Stimulated activated memory B cell treated with anti-CD40 and anti-IgM and Interleukin-4, amounts not matched to agents 10 μg/mL and 1 μg/mL and 100 μg/mL, for 72 hours (primary cell): ENCODE results near the gene CFAP157.

Experiments
- ATAC-seq: fragments of 150-1000 bp; cut with Tn5 transposase; 2 replicates; pipeline ENCODE4 v1.10.0; 2021
- H3K27ac Mint-ChIP-seq: one replicate; pipeline ENCODE4 v1.8.0; 2022; ENCODE audit warnings: mild to moderate bottlenecking, mixed read lengths
- H3K27me3 Mint-ChIP-seq: one replicate; pipeline ENCODE4 v1.8.0; 2022; ENCODE audit warnings: mixed read lengths
- H3K36me3 Mint-ChIP-seq: one replicate; pipeline ENCODE4 v1.8.0; 2022; ENCODE audit warnings: mixed read lengths
- H3K4me1 Mint-ChIP-seq: one replicate; pipeline ENCODE4 v1.8.0; 2022; ENCODE audit warnings: mixed read lengths
- H3K4me3 Mint-ChIP-seq: one replicate; pipeline ENCODE4 v1.8.0; 2022; ENCODE audit warnings: mild to moderate bottlenecking, moderate library complexity, mixed read lengths
- H3K9me3 Mint-ChIP-seq: one replicate; pipeline ENCODE4 v1.8.0; 2022; ENCODE audit warnings: mixed read lengths

Gene CFAP157

DNA sequence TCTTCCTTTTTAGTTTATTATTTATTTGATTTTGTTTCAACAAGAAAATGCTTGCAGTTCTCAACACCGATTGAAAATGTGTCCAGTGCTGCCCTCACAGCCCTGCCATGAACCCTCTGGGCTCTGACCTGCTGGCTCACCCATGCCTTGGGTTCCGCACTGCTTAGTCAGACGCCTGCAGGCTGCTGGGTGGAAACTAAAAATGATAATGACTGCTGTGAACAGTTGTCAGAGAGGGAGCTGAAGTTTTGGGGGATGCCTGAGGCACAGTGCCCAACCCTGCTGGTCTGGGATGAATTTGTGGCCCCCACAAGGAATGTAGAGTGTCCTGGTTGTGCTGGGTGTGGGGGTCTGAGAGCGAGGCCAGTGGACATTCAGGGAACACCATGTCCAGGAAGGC, 22.2 kb upstream of the CFAP157 start:
- Mint-ChIP-seq H3K27ac (no peak overlapping the region), H3K36me3 (no peaks in the 10 kb centered on the region), H3K4me3 (no peak overlapping the region), H3K27me3 (peaks cover 40% of the 10 kb centered on the region), H3K9me3 (no peaks in the 10 kb centered on the region), H3K4me1 (no peaks in the 10 kb centered on the region)
- no peak for ATAC-seq

DNA sequence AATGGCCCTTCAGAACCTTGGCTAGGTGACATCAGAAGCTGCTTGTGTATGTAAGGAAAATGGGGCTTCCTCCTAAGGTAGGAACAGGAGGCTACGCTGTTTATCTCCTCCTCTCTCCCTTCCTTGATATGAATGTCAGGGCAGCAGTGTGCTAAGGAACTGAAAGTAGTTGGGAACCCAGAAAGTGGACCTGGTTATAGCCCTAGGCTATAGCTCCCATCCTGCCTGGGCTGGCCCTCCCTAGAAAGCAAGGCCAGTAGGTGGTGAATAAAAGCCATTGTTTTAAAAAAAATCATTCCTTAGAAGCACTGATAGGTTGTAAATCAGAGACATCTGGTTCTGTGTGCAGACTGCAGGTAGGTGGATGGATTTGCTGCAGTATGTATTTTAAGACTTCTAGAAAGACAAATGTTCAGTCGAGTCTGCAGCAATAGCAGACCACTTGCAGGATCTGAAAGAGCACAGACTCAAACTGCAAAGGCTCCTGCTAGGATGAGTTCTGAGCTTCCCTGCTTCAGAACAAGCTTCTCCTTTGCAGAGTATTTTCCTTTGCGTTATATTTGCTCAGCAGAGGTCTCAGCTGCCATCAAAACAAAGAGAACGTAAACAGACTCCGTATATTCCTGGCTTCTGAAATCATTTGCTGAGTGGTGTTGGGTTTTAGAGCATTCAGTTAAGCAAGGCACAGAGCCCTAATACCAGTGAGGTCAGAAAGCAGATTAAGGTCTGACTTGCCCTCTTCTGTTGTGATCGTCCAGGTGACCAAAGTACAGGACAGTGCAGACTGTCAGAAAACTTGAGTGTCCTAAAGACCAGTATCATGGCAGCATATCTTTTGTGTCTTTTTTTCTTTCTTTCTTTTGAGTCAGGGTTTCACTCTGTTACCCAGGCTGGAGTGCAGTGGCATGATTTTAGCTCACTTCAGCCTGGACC, 20.1 kb upstream of the CFAP157 start:
- ATAC-seq: no peak
- Mint-ChIP-seq H3K4me1 (no peaks in the 10 kb centered on the region), H3K36me3 (no peaks in the 10 kb centered on the region), H3K27me3 (peaks cover 25% of the 10 kb centered on the region), H3K4me3 (no peak overlapping the region), H3K9me3 (no peaks in the 10 kb centered on the region), H3K27ac (no peak overlapping the region)

DNA sequence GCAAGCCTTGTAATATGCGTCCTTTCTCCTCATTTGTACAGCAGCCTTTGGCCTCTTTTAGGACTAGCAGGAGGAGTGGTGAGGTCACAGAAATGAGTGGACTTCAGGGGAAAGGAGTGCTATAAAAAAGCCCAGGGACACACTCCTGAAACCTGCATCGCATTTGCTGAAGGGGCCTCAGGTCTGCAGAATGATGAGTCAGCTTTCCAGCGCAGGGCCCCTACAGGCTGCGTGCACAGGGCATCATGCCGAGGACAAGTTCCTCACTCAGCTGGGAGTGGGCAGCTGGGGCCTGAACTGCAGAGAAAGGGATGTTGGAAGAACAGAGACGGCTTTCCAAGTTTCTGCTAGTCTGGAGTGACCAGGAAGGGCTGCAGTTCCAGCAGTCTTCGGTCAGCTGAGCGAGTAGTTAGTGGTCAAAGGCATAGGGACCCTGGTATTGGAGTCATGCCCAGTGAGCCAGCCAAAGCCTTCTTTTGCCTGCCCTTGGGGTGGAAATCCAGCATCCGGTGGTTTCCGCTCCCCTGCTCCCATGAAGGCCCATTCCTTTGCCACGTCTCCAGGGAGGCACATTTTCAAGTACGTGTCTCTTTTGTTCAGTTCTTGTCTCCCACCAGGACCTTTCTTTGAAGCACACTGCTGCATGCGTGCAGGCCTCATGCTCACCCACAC, 17.3 kb upstream of the CFAP157 start:
- no peaks in the 10 kb centered on the region for H3K9me3 Mint-ChIP-seq
- no peak overlapping the region for H3K27ac Mint-ChIP-seq
- H3K27me3 Mint-ChIP-seq: peaks cover 14% of the 10 kb centered on the region
- H3K4me1 Mint-ChIP-seq: no peaks in the 10 kb centered on the region
- H3K36me3 Mint-ChIP-seq: no peaks in the 10 kb centered on the region
- no peak for ATAC-seq
- no peak overlapping the region for H3K4me3 Mint-ChIP-seq

DNA sequence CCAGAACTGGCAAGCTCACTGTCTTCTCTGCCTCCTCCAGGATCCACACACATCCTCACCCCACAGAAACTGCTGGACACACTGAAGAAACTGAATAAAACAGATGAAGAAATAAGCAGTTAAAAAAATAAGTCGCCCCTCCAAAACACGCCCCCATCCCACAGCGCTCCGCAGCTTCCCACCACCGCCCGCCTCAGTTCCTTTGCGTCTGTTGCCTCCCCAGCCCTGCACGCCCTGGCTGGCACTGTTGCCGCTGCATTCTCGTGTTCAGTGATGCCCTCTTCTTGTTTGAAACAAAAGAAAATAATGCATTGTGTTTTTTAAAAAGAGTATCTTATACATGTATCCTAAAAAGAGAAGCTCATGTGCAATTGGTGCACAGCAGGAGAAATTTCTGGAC, 16.1 kb upstream of the CFAP157 start:
- no peak for ATAC-seq
- H3K27ac Mint-ChIP-seq: no peak overlapping the region
- no peaks in the 10 kb centered on the region for H3K9me3 Mint-ChIP-seq
- no peaks in the 10 kb centered on the region for H3K36me3 Mint-ChIP-seq
- H3K27me3 Mint-ChIP-seq: peaks cover 6% of the 10 kb centered on the region
- H3K4me1 Mint-ChIP-seq: no peaks in the 10 kb centered on the region
- H3K4me3 Mint-ChIP-seq: no peak overlapping the region

DNA sequence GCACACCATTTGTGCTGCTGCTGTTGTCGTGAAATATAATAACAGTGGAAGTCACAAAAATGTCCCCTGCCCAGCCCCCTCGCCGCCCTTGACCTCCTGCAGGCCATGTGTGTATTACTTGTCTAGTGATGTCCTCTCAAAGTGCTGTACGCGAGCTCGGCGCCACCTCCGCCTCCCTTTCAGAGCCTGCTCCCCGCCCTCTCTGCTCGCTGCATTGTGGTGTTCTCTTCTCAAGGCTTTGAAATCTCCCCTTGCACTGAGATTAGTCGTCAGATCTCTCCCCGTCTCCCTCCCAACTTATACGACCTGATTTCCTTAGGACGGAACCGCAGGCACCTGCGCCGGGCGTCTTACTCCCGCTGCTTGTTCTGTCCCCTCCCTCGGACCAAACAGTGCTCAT, 14.7 kb upstream of the CFAP157 start:
- H3K9me3 Mint-ChIP-seq: no peaks in the 10 kb centered on the region
- no peaks in the 10 kb centered on the region for H3K27me3 Mint-ChIP-seq
- no peak for ATAC-seq
- H3K36me3 Mint-ChIP-seq: no peaks in the 10 kb centered on the region
- H3K4me1 Mint-ChIP-seq: no peaks in the 10 kb centered on the region
- H3K4me3 Mint-ChIP-seq: no peak overlapping the region
- no peak overlapping the region for H3K27ac Mint-ChIP-seq

DNA sequence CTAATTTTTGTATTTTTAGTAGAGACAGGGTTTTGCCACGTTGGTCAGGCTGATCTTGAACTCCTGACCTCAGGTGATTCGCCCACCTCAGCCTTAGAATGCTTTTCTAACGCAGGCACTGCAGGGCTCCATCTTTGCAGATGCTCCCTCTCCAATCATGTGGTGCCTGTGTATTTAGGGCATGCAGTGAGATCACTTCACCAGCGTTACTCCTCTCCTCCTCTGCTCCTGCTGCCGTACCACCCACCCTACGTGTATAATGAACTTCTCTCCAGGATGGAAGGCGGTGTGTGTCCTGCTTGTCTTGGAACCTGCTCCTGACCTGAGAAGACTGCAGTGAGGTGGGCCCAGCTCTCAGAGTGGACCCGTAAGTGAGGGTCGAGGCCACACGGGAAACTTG, 13.6 kb upstream of the CFAP157 start:
- H3K27ac Mint-ChIP-seq: no peak overlapping the region
- H3K4me1 Mint-ChIP-seq: no peaks in the 10 kb centered on the region
- no peaks in the 10 kb centered on the region for H3K36me3 Mint-ChIP-seq
- no peaks in the 10 kb centered on the region for H3K9me3 Mint-ChIP-seq
- H3K27me3 Mint-ChIP-seq: no peaks in the 10 kb centered on the region
- ATAC-seq: no peak
- H3K4me3 Mint-ChIP-seq: no peak overlapping the region

DNA sequence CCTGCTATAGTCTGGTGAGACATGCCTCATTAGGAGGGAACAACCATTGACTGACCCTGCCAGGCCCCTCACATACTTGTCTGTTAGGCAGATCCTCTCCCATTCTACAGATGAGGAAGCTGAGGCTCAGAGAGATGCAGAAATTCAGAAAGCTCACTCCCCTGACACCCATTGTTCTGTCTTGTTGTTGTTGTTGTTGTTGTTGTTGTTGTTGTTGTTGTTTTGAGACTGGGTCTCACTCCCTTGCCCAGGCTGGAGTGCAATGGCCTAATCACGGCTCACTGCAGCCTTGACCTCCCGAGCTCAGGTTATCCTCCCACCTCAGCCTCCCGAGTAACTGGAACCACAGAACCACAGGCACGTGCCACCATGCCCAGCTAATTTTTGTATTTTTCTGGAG, 13.1 kb upstream of the CFAP157 start:
- Mint-ChIP-seq H3K27ac (no peak overlapping the region), H3K4me1 (no peaks in the 10 kb centered on the region), H3K4me3 (no peak overlapping the region), H3K27me3 (no peaks in the 10 kb centered on the region), H3K9me3 (no peaks in the 10 kb centered on the region), H3K36me3 (no peaks in the 10 kb centered on the region)
- no peak for ATAC-seq

DNA sequence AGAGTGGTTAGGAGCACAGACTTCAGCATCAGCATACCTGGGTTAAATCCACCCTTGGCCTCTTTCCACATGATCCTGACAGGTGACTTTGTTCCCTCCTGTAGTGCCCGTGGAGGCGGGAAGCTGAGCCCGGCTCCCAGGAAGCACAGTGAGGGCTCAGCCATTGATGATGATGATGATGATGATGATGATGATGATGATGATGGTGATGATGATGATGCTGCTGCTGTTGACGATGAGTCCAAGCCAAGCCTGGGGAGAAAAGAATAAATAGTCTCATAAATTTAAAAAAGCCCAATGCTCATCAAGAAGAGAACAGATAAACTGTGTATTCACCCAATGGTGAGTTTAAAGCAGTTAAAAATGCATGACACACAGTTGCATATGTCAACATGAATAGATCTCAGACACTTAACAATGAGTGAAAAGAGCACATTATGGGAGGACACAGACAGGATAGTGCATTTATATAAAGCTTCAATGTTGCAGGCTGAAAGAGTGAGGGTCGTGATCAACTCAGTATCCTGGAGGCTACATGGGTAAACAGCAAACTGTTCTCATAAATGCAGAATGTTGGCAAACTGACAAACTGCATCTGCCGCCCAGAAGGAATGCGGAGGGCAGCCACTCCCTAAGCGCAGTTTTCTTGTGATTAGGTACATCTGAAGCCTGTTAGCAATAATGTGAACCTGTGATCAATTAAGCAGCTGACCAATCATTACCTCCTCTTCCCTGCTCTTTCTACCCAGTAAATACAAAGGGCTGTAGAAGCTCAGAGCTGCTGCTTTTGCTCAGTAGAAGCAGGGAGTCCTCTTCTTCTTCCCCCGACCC, 11.7 kb upstream of the CFAP157 start:
- Mint-ChIP-seq H3K36me3 (no peaks in the 10 kb centered on the region), H3K27me3 (no peaks in the 10 kb centered on the region), H3K4me1 (peaks cover 11% of the 10 kb centered on the region), H3K9me3 (no peaks in the 10 kb centered on the region), H3K27ac (no peak overlapping the region), H3K4me3 (no peak overlapping the region)
- ATAC-seq: no peak

DNA sequence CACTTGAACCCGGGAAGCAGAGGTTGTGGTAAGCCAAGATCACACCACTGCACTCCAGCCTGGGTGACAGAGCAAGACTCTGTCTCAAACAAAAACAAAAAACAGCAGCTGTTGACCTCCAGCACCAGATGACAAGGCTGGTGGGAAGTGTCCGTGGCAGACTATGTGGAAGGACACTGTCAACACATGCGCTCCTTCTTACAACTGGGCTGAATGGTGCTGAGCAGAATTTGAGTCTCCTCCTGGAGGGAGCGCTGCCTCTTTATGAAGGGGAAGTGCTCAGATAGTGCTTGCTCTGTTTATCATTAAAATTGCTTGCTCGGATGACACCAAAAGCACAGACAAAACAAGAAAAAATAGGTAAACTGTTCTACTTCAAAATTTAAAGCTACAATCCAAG, 9.2 kb upstream of the CFAP157 start:
- H3K36me3 Mint-ChIP-seq: no peaks in the 10 kb centered on the region
- H3K4me1 Mint-ChIP-seq: peaks cover 15% of the 10 kb centered on the region
- ATAC-seq: no peak
- no peaks in the 10 kb centered on the region for H3K27me3 Mint-ChIP-seq
- peak overlapping the region; percentile 30 for H3K27ac Mint-ChIP-seq
- no peak overlapping the region for H3K4me3 Mint-ChIP-seq
- no peaks in the 10 kb centered on the region for H3K9me3 Mint-ChIP-seq

DNA sequence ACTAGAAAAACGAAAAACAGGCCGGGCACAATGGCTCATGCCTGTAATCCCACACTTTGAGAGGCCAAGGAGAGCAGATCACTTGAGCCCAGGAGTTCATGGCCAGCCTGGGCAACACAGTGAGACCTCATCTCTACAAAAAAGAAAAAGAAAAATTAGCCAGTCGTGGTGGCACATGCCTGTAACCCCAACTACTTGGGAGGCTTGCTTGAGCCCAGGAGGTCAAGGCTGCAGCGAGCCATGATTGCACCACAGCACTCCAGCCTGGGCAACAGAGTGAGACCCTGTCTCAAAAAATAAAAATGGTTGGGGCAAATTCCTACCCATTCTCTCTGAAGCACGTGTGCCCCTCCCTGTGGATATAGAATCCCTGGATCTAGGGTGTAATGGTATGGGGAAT, 8.4 kb upstream of the CFAP157 start:
- peak overlapping the region; percentile 30 for H3K27ac Mint-ChIP-seq

DNA sequence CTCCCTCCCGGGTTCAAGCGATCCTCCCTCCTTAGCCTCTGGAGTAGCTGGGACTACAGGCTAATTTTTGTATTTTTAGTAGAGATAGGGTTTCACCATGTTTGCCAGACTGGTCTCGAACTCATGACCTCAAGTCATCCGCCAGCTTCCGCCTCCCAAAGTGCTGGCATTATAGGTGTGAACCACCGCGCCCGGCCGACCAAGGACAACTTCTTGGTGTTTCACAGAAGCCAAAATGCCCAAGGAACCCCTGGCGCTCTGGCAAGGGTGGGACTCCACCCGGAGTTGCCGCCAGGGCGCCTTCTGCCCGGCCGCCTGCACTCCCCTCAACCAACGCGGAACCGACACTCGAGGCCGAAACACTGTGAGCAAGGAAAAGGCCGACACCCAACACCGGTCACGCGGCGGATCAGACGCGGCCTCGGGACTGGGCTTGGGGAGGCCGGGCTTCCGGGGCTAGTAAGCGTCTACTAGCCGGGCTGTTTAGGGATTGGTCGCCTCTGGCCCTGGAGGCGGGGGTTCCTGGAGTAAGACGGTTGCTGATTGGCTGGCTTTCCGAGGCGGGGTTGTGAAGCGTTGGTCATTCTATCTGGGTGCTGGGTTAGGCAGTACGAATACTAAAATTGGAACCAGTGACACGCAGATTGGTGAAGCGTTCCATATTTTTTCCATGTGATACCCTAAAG, 7.7 kb upstream of the CFAP157 start:
- Mint-ChIP-seq H3K36me3 (no peaks in the 10 kb centered on the region), H3K4me1 (peaks cover 15% of the 10 kb centered on the region), H3K4me3 (peak overlapping the region; percentile 80), H3K27me3 (no peaks in the 10 kb centered on the region), H3K9me3 (no peaks in the 10 kb centered on the region), H3K27ac (peak overlapping the region; percentile 88)
- ATAC-seq: peak; percentile 99

More for the DNA sequence above, 8.4 kb upstream of the CFAP157 start:
- Mint-ChIP-seq H3K27me3 (no peaks in the 10 kb centered on the region), H3K4me1 (peaks cover 15% of the 10 kb centered on the region), H3K36me3 (no peaks in the 10 kb centered on the region), H3K4me3 (no peak overlapping the region), H3K9me3 (no peaks in the 10 kb centered on the region)
- ATAC-seq: no peak

DNA sequence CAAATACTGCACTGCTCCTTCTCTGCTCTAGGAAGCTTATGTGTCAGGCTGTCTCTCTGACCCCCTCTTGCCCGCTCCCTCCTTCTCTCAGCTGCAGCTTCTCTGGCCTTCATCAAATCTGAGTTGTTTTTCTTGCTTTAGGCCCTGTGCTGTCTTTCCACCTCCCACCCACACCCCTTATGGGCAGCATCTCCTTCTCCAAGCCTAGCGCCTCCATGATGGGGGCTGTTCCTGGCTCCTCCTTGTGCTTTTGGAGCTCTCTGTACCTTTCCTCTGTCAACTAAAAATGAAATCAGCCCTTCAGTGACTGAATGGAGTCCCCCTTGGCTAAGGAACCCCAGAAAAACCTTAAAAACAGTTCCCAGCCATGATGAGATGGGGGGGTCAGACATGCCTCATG, 6.6 kb upstream of the CFAP157 start:
- Mint-ChIP-seq H3K9me3 (no peaks in the 10 kb centered on the region), H3K27me3 (no peaks in the 10 kb centered on the region), H3K27ac (peak overlapping the region; percentile 88), H3K4me1 (peaks cover 15% of the 10 kb centered on the region), H3K36me3 (no peaks in the 10 kb centered on the region), H3K4me3 (peak overlapping the region; percentile 25)
- ATAC-seq: no peak

DNA sequence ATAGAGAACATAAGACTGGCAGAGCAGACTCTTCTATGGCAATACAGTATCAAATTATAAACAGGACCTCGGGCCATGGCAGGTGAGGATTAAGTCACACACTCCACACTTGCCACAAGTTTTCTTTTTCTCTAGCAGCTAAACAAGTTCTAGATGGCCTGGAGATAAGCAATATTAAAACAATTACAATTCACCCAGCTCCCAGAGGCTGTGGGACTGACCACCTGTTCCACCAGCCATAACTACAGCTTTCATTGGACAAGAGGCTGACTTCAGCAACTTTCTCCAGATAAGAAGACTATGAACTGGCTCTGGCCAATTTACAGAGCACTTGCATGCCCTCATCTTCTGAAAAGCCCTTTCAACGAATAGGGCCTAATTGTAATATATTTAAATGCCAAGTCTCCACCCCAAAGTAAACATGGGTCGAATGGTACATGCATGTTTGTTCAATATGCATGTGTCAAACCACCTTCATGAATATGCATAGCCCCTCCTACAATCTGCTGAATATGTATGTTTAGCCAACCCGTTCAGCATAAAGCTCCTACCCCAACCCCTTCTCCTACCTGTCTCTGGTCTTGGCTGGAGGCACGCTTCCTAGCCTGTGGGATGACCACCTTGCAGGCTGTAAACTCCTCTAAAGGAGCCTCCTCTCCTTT, 6.1 kb upstream of the CFAP157 start:
- ATAC-seq: no peak
- H3K9me3 Mint-ChIP-seq: no peaks in the 10 kb centered on the region
- H3K27ac Mint-ChIP-seq: peak overlapping the region; percentile 88
- no peaks in the 10 kb centered on the region for H3K27me3 Mint-ChIP-seq
- H3K36me3 Mint-ChIP-seq: no peaks in the 10 kb centered on the region
- H3K4me1 Mint-ChIP-seq: peaks cover 15% of the 10 kb centered on the region
- H3K4me3 Mint-ChIP-seq: peak overlapping the region; percentile 25

DNA sequence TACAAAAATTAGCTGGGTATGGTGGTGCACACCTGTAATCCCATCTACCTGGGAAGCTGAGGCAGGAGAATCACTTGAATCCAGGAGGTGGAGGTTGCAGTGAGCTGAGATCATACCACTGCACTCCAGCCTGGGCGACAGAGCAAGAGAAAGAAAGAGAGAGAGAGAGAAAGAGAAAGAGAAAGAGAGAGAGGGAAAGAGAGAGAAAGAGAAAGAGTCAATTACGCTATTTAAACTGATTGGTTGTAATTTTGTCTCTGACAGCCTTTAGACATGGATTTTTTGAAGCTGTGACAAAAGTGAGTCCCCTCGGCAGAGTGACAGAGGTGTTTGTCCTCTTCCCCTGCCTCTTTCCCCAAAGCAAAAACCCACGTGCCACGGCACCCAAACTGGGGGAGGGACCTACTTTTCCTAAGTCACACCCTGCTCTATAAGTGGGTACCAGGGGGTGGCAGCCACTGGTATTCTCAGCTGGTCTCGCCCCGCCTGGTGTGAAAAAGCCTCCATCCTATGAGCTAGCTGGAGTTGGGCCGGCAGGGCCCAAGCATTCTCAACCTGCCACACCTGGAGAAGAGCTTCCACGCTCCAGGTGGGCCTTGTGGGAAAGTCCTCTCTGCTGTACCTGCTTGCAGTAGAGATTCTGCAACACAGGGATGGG, 3.4 kb upstream of the CFAP157 start:
- Mint-ChIP-seq H3K36me3 (peaks cover under 1% of the 10 kb centered on the region), H3K27me3 (no peaks in the 10 kb centered on the region), H3K4me3 (no peak overlapping the region), H3K9me3 (no peaks in the 10 kb centered on the region), H3K27ac (no peak overlapping the region), H3K4me1 (peaks cover 23% of the 10 kb centered on the region)
- no peak for ATAC-seq
